ENCODE measurements around the gene CBR1. TPM values are rescaled to one million over a fixed set of nuclear protein-coding genes. Genes with fewer than 3 reads are reported as not detected.
"Not testable (repeated sequence)": the region's sequence is repeated elsewhere in the genome, so short reads cannot be mapped to it uniquely, and the experiment has no call there.

CBR1 gene
- total and polyA plus RNA-seq, 3 experiments from 2014 or later, result 37.6 to 39.3 (median 39.2) TPM

DNA sequence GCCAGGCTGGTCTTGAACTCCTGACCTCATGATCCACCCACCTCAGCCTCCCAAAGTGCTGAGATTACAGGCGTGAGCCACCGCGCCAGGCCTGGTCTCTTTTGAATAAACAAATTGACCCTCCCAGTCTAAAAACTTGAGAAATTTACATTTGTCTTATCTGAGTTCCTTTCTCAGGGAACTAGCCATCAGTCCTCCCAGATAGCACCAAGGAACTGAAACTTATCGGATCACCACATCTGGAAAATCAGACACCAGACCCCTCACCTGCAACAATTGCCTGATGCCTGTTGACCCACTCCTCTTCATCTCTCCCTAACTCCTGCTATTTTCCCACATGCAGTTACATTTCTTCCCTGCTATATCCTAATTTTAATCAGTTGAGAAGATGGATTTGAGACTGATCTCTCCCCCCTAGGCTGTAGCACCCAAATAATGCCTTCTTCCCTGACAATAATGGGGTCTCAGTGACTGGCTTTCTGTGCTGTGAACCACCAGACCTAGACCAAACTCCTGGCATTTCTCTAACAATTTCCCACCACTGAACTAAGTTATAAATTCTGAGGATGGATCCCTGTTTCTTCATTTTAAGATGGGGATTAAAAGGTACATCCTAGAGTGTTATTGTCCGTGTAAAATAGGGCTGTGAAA is 951 bp upstream of the CBR1 start:
- Histone ChIP-seq H3K27ac (ENCODE audit: low read depth, low read length) (no peak overlapping the region), H3K9me3 (ENCODE audit: low read length) (no peaks in the 10 kb centered on the region), H3K36me3 (ENCODE audit: insufficient read depth, low read length) (no peaks in the 10 kb centered on the region), H3K4me1 (ENCODE audit: insufficient read depth, low read length) (peaks cover 23% of the 10 kb centered on the region), H3K4me3 (ENCODE audit: low read length) (peak overlapping the region; percentile 78), H3K27me3 (ENCODE audit: insufficient read depth, low read length, poor library complexity, severe bottlenecking) (no peaks in the 10 kb centered on the region)
- Mint-ChIP-seq H3K9me3 (peaks cover 4 to 10% (median 5%) of the 10 kb centered on the region in 5 donors), H3K27me3 (peaks cover 0 to 2% of the 10 kb centered on the region in 2 donors), H3K36me3 (peaks cover 8 to 29% (median 8%) of the 10 kb centered on the region in 3 donors), H3K4me1 (peaks cover 33 to 47% (median 42%) of the 10 kb centered on the region in 3 donors), H3K27ac (peak overlapping the region in 4 of 8 donors; percentile 26 to 89 (median 69)), H3K4me3 (peak overlapping the region in 6 of 7 donors; percentile 83 to 93 (median 89))
- CTCF ChIA-PET, result interaction anchor here (0.9 to 1.7 kb wide), 5 partner anchors 8 to 1179 kb away, joined by 3 to 14 read pairs (median 4); partner anchors contain the start of gene SETD4
- POLR2A ChIA-PET, result interaction anchor here (1.4 to 1.6 kb wide), 2 partner anchors 9 to 10 kb away, joined by 3 to 21 read pairs; partner anchors contain the start of gene SETD4
- DNase-seq, result no peak

DNA sequence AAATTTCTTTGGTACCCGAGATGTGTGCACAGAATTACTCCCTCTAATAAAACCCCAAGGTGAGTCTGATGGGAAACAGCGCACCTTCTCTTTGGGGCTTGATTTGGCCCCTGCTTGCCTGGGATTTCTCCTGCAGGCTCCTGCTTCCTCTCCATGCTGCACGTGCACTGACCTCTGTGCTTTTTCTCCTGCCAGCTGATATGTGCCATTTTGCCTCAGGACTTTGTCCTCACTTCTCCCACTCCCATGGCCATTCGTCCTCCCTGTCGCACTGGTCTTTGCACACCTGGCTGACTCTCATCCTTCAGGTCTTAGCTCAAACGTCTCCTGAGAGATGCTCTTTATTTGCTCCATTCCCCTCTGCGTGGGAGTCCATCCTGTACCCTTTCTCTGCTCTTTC is 1.2 kb downstream of the CBR1 start:
- no peaks in the 10 kb centered on the region for H3K36me3 ChIP-seq (ENCODE audit: insufficient read depth, low read length)
- Mint-ChIP-seq H3K4me1 (peaks cover 33 to 44% (median 42%) of the 10 kb centered on the region in 3 donors), H3K27me3 (no peaks in the 10 kb centered on the region), H3K27ac (peak overlapping the region in 6 of 8 donors; percentile 31 to 86 (median 60)), H3K4me3 (peak overlapping the region; percentile 75 to 94 (median 89)), H3K9me3 (peaks cover 4 to 10% (median 5%) of the 10 kb centered on the region in 5 donors), H3K36me3 (peaks cover 8 to 31% (median 11%) of the 10 kb centered on the region in 3 donors)
- H3K4me3 ChIP-seq (ENCODE audit: low read length), result no peak overlapping the region
- CTCF ChIA-PET, result interaction anchor here (1.5 kb wide), 1 partner anchor 41 kb away, joined by 8 read pairs; no protein-coding TSS in a partner anchor
- no peaks in the 10 kb centered on the region for H3K27me3 ChIP-seq (ENCODE audit: insufficient read depth, low read length, poor library complexity, severe bottlenecking)
- no peak overlapping the region for H3K27ac ChIP-seq (ENCODE audit: low read depth, low read length)
- no peaks in the 10 kb centered on the region for H3K9me3 ChIP-seq (ENCODE audit: low read length)
- peaks cover 23% of the 10 kb centered on the region for H3K4me1 ChIP-seq (ENCODE audit: insufficient read depth, low read length)
- POLR2A ChIA-PET, result interaction anchor here (1.6 kb wide), 1 partner anchor 11 kb away, joined by 21 read pairs; the partner anchor contains the start of gene SETD4
- DNase-seq, result no peak

DNA sequence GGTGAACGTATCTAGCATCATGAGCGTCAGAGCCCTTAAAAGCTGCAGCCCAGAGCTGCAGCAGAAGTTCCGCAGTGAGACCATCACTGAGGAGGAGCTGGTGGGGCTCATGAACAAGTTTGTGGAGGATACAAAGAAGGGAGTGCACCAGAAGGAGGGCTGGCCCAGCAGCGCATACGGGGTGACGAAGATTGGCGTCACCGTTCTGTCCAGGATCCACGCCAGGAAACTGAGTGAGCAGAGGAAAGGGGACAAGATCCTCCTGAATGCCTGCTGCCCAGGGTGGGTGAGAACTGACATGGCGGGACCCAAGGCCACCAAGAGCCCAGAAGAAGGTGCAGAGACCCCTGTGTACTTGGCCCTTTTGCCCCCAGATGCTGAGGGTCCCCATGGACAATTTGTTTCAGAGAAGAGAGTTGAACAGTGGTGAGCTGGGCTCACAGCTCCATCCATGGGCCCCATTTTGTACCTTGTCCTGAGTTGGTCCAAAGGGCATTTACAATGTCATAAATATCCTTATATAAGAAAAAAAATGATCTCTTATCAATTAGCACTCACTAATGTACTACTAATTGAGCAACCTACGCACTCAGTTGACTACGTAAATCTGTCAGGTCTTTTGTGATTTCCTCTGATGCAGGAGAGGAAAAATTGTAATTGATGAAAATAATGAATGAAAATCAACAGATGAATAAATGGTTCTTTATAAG is 2.8 kb downstream of the CBR1 start:
- peak overlapping the region in 2 of 7 donors; percentile 65 to 83 for H3K4me3 Mint-ChIP-seq
- ChIA-PET CTCF (interaction anchor here (1.3 kb wide), 1 partner anchor 13 kb away, joined by 3 read pairs; the partner anchor contains the start of gene SETD4), POLR2A (no interaction called here)

DNA sequence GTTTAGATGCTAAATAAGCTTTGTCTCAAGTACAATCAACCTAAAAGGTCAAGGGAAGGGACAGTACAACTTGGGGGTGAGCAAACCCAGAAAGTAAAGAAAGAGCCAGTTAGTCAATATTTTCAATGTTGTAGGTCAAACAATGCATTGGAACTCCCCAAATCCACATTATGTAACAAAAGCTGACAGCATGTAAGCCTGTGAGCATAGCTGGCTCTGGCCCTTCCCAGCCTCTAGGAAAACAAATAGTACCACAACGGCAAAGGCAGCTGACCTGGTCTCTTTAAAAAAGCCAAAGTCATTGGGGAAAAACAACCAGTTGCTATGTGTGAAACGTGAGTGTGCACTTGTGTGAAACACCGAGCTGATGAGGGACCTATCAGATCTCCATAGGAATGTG is 3.4 kb downstream of the CBR1 start:
- no peaks in the 10 kb centered on the region for H3K27me3 Mint-ChIP-seq
- DNase-seq, result no peak
- Histone ChIP-seq H3K27ac (ENCODE audit: low read depth, low read length) (no peak overlapping the region), H3K27me3 (ENCODE audit: insufficient read depth, low read length, poor library complexity, severe bottlenecking) (no peaks in the 10 kb centered on the region), H3K4me3 (ENCODE audit: low read length) (no peak overlapping the region), H3K4me1 (ENCODE audit: insufficient read depth, low read length) (peaks cover 23% of the 10 kb centered on the region), H3K36me3 (ENCODE audit: insufficient read depth, low read length) (no peaks in the 10 kb centered on the region), H3K9me3 (ENCODE audit: low read length) (no peaks in the 10 kb centered on the region)
- peaks cover 4 to 10% (median 5%) of the 10 kb centered on the region in 5 donors for H3K9me3 Mint-ChIP-seq
- CTCF ChIA-PET, result interaction anchor here (1.3 kb wide), 1 partner anchor 13 kb away, joined by 3 read pairs; the partner anchor contains the start of gene SETD4
- H3K4me1 Mint-ChIP-seq, result peaks cover 33 to 48% (median 44%) of the 10 kb centered on the region in 3 donors
- peaks cover 4 to 31% (median 11%) of the 10 kb centered on the region in 3 donors for H3K36me3 Mint-ChIP-seq
- POLR2A ChIA-PET, result no interaction called here
- peak overlapping the region in 1 of 7 donors; percentile 83 for H3K4me3 Mint-ChIP-seq
- H3K27ac Mint-ChIP-seq, result no peak overlapping the region

More for the DNA sequence above, 2.8 kb downstream of the CBR1 start:
- Mint-ChIP-seq H3K9me3 (peaks cover 4 to 10% (median 5%) of the 10 kb centered on the region in 5 donors), H3K27ac (peak overlapping the region in 1 of 8 donors; percentile 16), H3K27me3 (no peaks in the 10 kb centered on the region), H3K36me3 (peaks cover 6 to 31% (median 11%) of the 10 kb centered on the region in 3 donors), H3K4me1 (peaks cover 33 to 48% (median 44%) of the 10 kb centered on the region in 3 donors)
- DNase-seq, result no peak
- Histone ChIP-seq H3K27ac (ENCODE audit: low read depth, low read length) (no peak overlapping the region), H3K36me3 (ENCODE audit: insufficient read depth, low read length) (no peaks in the 10 kb centered on the region), H3K4me1 (ENCODE audit: insufficient read depth, low read length) (peaks cover 23% of the 10 kb centered on the region), H3K4me3 (ENCODE audit: low read length) (no peak overlapping the region), H3K27me3 (ENCODE audit: insufficient read depth, low read length, poor library complexity, severe bottlenecking) (no peaks in the 10 kb centered on the region), H3K9me3 (ENCODE audit: low read length) (no peaks in the 10 kb centered on the region)

DNA sequence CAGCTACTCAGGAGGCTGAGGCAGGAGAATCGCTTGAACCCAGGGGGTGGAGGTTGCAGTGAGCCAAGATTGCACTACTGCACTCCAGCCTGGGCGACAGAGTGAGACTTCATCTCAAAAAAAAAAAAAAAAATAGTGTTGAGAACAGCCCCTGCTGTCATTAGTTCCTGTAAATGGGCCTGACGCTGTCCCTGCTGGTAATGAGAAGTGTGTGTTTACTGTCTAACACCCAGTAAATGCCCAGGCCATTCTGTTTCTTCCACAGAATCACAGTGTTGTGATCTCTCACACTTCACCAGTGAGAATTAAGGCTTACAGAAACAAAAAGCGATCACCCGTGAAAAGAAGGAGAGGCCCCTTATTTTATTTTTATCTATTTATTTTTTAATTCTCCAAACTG is 4.1 kb downstream of the CBR1 start:
- CTCF ChIA-PET, result interaction anchor here (1.3 kb wide), 1 partner anchor 14 kb away, joined by 3 read pairs; the partner anchor contains the start of gene SETD4
- POLR2A ChIA-PET, result not testable (repeated sequence)

DNA sequence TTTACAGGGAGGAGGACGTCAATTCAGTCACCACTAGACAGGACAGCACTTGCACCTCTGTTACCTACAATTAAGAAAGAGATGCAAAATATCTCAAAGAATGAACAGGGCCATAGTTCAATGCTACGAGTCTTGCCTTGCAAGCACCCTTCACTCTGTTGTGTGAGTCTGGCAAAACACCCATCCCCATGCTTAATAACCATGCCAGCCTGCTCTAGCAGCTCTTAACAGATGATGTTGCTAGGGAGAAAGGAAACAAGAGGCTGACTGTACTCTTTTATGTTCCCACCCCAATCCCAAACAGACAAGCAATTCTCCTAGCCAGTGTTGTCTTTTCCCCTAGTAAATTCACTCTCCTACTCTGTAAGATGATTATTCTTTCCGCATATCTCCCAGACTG is 5.3 kb downstream of the CBR1 start:
- H3K27me3 ChIP-seq (ENCODE audit: insufficient read depth, low read length, poor library complexity, severe bottlenecking), result no peaks in the 10 kb centered on the region
- H3K4me1 ChIP-seq (ENCODE audit: insufficient read depth, low read length), result peaks cover 16% of the 10 kb centered on the region
- no peak overlapping the region for H3K4me3 ChIP-seq (ENCODE audit: low read length)
- Mint-ChIP-seq H3K36me3 (peaks cover 0 to 27% (median 13%) of the 10 kb centered on the region in 3 donors), H3K9me3 (no peaks in the 10 kb centered on the region), H3K4me3 (no peak overlapping the region), H3K4me1 (peaks cover 29 to 55% (median 44%) of the 10 kb centered on the region in 3 donors), H3K27ac (peak overlapping the region in 2 of 8 donors; percentile 8 to 33), H3K27me3 (no peaks in the 10 kb centered on the region)
- no peaks in the 10 kb centered on the region for H3K9me3 ChIP-seq (ENCODE audit: low read length)
- ChIA-PET POLR2A (no interaction called here), CTCF (interaction anchor here (1.1 kb wide), 1 partner anchor 25 kb away, joined by 3 read pairs; no protein-coding TSS in a partner anchor)
- H3K36me3 ChIP-seq (ENCODE audit: insufficient read depth, low read length), result no peaks in the 10 kb centered on the region
- H3K27ac ChIP-seq (ENCODE audit: low read depth, low read length), result no peak overlapping the region
- DNase-seq, result no peak

More for the DNA sequence above, 4.1 kb downstream of the CBR1 start:
- H3K27me3 Mint-ChIP-seq; H3K36me3 ChIP-seq (ENCODE audit: insufficient read depth, low read length); H3K9me3 ChIP-seq (ENCODE audit: low read length); DNase-seq; H3K4me3 Mint-ChIP-seq; H3K9me3 Mint-ChIP-seq; H3K27ac ChIP-seq (ENCODE audit: low read depth, low read length); H3K27me3 ChIP-seq (ENCODE audit: insufficient read depth, low read length, poor library complexity, severe bottlenecking); H3K4me3 ChIP-seq (ENCODE audit: low read length): not testable (repeated sequence)
- peaks cover 23% of the 10 kb centered on the region for H3K4me1 ChIP-seq (ENCODE audit: insufficient read depth, low read length)
- Mint-ChIP-seq H3K27ac (peak overlapping the region in 1 of 8 donors; percentile 58), H3K4me1 (peaks cover 33 to 51% (median 50%) of the 10 kb centered on the region in 3 donors), H3K36me3 (peaks cover 3 to 31% (median 13%) of the 10 kb centered on the region in 3 donors)

DNA sequence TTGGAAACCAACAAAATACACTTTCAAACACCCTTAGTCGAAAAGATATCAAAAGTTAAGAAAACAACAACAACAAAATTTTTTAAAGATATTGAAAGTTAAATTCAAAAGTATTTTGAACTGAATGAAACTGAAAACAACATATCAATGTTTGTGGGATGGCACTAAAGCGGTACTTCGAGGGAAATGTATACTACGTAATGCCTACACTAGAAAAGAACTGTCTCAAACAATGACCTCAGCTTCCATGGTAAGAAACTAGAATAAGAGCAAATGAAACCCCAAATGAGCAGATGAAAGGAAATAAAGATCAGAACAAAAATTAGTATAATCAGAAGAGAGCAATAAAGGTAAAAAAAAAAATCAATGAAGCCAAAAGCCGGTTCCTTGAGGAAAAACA is 6.1 kb downstream of the CBR1 start:
- H3K4me1 ChIP-seq (ENCODE audit: insufficient read depth, low read length), result peaks cover 9% of the 10 kb centered on the region
- no peaks in the 10 kb centered on the region for H3K9me3 ChIP-seq (ENCODE audit: low read length)
- no peak overlapping the region for H3K4me3 ChIP-seq (ENCODE audit: low read length)
- Mint-ChIP-seq H3K9me3 (no peaks in the 10 kb centered on the region), H3K27ac (peak overlapping the region in 2 of 8 donors; percentile 66 to 71), H3K4me1 (peaks cover 21 to 47% (median 36%) of the 10 kb centered on the region in 3 donors), H3K27me3 (no peaks in the 10 kb centered on the region), H3K36me3 (peaks cover 0 to 27% (median 13%) of the 10 kb centered on the region in 3 donors), H3K4me3 (no peak overlapping the region)
- ChIA-PET CTCF (no interaction called here), POLR2A (no interaction called here)
- no peaks in the 10 kb centered on the region for H3K27me3 ChIP-seq (ENCODE audit: insufficient read depth, low read length, poor library complexity, severe bottlenecking)
- no peak for DNase-seq
- no peak overlapping the region for H3K27ac ChIP-seq (ENCODE audit: low read depth, low read length)
- no peaks in the 10 kb centered on the region for H3K36me3 ChIP-seq (ENCODE audit: insufficient read depth, low read length)

Data from CD8-positive, alpha-beta memory T cell (primary cell).